Endothelial cell of hepatic sinusoid (primary cell): Measurements from ENCODE around the gene ADORA2A.
"Not testable (repeated sequence)": the region's sequence is repeated elsewhere in the genome, so short reads cannot be mapped to it uniquely, and the experiment has no call there.

Experiments
- in situ Hi-C: cut with HindIII; loops from 2 replicates; pipeline ENCODE4 v1.10.0; 2017; ENCODE audit warnings: low sequenced_read_pairs

ADORA2A gene

GRCh38 chr22:24474649-24475255 lies 47.4 kb downstream of the ADORA2A start:
- in situ Hi-C loops: no loop called here

DNA sequence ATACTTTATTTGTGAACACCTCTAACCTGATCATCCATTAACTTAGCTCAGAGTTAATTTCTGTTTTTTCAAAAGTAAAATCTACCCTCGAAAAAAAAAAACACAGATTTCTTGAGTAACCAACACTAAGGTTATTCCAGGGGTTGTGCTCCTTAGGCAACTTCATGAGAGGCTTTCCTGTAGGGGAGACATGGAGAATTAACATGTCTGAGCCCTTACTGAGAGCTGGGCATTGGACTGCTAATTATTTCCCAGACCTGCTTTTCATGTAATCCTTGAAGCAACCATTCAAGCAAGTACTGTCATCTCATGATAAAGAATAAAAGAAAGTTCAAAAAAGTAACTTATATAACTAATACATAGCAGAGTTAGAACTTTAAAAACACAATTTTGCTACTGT lies 54.2 kb downstream of the ADORA2A start:
- in situ Hi-C loops: no loop called here

DNA sequence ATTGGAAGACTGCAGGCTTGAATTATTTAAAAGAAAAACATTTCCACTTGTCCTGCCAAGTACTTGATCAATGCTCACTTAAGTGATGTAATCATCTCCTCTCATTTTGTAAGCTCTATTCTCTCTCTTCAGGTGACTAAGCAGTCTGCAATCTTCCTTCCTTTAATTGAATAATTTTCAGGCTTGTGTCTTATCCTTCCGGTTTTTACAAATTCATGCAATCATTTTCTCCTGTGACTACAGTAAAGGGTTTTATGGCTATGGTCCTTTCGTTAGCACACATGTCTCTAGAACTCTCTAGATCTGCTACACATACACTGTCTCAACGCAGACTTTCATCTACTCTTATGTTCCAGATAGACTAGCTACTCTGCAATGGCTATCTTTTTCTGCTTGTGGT lies 55.2 kb downstream of the ADORA2A start:
- in situ Hi-C loops: no loop called here

DNA sequence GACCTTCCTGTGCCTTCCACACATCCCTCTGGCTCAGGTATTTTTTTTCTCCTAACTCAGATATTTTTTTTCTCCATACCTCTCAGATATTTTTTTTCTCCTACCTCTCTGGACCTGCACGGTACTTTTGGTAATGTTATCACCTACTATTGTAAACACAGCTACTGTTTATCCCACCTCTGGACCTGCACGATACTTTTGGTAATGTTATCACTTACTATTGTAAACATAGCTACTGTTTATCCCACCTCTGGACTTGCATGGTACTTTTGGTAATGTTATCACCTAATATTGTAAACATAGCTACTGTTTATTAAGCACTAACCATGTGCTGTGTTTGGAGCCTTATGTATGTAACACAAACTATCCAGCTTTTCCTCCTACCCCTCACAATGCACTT lies 55.6 kb downstream of the ADORA2A start:
- in situ Hi-C loops: no loop called here

DNA sequence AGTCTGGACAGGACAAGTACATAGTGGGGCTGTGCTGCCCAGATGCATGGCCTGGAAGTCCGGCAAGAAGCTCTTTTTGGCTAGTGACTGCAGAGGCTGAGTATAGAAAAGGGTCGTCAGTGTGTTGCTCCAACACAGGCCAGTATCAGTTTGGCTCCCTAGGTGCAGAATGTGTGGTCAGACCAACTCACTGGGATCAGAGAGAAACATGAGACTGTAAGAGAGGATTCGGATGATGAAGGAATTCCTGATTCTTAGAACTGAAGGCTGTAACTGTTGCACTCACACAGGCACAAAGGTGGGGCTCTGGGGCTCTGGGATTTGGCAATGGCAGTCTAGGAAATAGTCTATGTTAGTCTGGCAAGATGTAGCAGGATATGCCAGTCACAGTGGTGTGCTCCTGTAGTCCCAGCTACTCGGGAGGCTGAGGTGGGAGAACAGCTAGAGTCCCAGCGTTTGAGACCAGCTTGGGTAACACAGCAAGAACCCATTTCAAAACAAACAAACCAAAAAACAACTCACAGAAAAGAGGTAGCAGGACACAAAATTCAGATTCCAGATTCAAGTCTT lies 56.7 kb downstream of the ADORA2A start:
- in situ Hi-C loops: no loop called here

GRCh38 chr22:24485170-24485569 lies 57.8 kb downstream of the ADORA2A start:
- in situ Hi-C loops: no loop called here

DNA sequence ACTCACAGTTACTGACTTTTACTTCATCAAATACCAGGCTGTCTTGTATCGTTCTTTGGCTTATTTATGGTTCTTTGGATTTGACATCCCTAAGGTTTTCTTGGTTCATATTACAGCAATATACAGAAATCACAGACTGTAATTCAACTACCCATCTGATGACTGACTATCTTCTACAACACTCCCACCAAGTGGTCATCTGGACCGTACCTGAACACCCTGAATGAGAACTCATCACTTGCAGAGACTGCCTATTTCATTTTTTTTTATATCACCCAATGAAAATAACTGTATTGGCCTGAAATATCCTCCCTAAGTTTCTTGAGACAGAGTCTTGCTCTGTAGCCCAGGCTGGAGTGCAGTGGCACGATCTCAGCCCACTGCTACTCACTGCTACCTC lies 58.2 kb downstream of the ADORA2A start:
- in situ Hi-C loops: no loop called here

GRCh38 chr22:24486501-24486921 lies 59.1 kb downstream of the ADORA2A start:
- in situ Hi-C loops: no loop called here

GRCh38 chr22:24489011-24489410 lies 61.6 kb downstream of the ADORA2A start:
- in situ Hi-C loops: no loop called here

GRCh38 chr22:24489434-24489833 lies 62.0 kb downstream of the ADORA2A start:
- in situ Hi-C loops: not testable (repeated sequence)
